Uterus (tissue), 2 donors: ENCODE data around the gene MRAP.

Experiments
- CTCF ChIP-seq, 4 experiments: fragments of 200-600 bp in 2 of 4; fragments of 450-650 bp in 2 of 4; sonication (generic) in 2 of 4; IDR thresholded peaks; one replicate each; pipeline ENCODE4 v1.5.1; 2016 to 2019; ENCODE audit warnings: antibody characterized with exemption in 4 of 4, mild to moderate bottlenecking in 2 of 4, moderate library complexity in 1 of 4
- POLR2A ChIP-seq, 2 donors: fragments of 450-650 bp; IDR thresholded peaks; one replicate each; pipeline ENCODE4 v1.6.1; 2016; ENCODE audit warnings: antibody characterized with exemption in 2 of 2, mild to moderate bottlenecking in 1 of 2, moderate library complexity in 1 of 2

GRCh38 chr21:32306021-32306780 is 7.5 kb downstream of the MRAP start:
- TF ChIP-seq CTCF (IDR thresholded peaks at IDR 0.05) = no peak
- TF ChIP-seq POLR2A (IDR thresholded peaks at IDR 0.05) = no peak
